ENCODE measurements around the gene UBA5. TPM values are rescaled to one million over a fixed set of nuclear protein-coding genes. Genes with fewer than 3 reads are reported as not detected.

The UBA5 gene
- total RNA-seq, 1 experiment from 2014 or later = 44.0 TPM

DNA sequence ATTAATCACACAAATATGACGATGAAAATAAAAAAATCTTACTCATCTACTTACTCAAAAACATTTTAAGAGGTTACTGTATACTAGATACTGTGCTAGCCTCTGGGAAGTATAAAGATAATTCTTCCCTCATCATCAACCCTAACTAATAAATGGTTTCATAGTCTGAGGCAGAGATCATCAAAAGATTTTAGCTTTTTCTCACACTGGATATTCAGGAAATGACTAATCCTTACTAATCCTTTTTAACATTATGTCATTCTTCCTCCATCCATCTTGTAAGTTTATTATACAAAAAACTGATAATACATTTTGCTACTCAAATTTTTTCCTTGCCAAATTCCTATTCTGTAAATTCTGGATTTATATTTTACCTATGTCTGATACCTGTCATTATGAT lies 30.2 kb upstream of the UBA5 start:
- Histone ChIP-seq H3K4me1 (ENCODE audit: control insufficient read depth, insufficient read depth, low read length) (no peaks in the 10 kb centered on the region), H3K27ac (ENCODE audit: low read length) (no peak overlapping the region), H3K36me3 (ENCODE audit: control insufficient read depth, insufficient read depth, low read length) (no peaks in the 10 kb centered on the region; the same call in 1 of the 2 replicates), H3K4me3 (ENCODE audit: low read depth in 2 of 2, low read length in 2 of 2) (no peak overlapping the region), H3K9me3 (ENCODE audit: control insufficient read depth, insufficient read depth, low read depth, low read length) (no peaks in the 10 kb centered on the region), H3K27me3 (ENCODE audit: control insufficient read depth, insufficient read depth, low read length) (no peaks in the 10 kb centered on the region)
- no TSS peak for BruUV-seq (replicated peaks)
- in situ Hi-C loops (cut with HindIII; ENCODE audit: low pct_unique_long_range_greater_than_20kb, low sequenced_read_pairs) = no loop called here
- CTCF ChIA-PET = no interaction called here
- no peak for TF ChIP-seq TCF7L2 (IDR thresholded peaks at IDR 0.05; ENCODE audit: low read depth, low read length)
- TF ChIP-seq, protein P1, sequence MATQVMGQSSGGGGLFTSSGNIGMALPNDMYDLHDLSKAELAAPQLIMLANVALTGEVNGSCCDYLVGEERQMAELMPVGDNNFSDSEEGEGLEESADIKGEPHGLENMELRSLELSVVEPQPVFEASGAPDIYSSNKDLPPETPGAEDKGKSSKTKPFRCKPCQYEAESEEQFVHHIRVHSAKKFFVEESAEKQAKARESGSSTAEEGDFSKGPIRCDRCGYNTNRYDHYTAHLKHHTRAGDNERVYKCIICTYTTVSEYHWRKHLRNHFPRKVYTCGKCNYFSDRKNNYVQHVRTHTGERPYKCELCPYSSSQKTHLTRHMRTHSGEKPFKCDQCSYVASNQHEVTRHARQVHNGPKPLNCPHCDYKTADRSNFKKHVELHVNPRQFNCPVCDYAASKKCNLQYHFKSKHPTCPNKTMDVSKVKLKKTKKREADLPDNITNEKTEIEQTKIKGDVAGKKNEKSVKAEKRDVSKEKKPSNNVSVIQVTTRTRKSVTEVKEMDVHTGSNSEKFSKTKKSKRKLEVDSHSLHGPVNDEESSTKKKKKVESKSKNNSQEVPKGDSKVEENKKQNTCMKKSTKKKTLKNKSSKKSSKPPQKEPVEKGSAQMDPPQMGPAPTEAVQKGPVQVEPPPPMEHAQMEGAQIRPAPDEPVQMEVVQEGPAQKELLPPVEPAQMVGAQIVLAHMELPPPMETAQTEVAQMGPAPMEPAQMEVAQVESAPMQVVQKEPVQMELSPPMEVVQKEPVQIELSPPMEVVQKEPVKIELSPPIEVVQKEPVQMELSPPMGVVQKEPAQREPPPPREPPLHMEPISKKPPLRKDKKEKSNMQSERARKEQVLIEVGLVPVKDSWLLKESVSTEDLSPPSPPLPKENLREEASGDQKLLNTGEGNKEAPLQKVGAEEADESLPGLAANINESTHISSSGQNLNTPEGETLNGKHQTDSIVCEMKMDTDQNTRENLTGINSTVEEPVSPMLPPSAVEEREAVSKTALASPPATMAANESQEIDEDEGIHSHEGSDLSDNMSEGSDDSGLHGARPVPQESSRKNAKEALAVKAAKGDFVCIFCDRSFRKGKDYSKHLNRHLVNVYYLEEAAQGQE (IDR thresholded peaks at IDR 0.05; ENCODE audit: insufficient read depth in 1 of 2, low read depth in 2 of 2, low read length in 1 of 2) = no peak
- no peak for TF ChIP-seq SIN3A (IDR thresholded peaks at IDR 0.05; ENCODE audit: borderline replicate concordance, insufficient read depth, low read depth, low read length)
- TF ChIP-seq, protein P2, sequence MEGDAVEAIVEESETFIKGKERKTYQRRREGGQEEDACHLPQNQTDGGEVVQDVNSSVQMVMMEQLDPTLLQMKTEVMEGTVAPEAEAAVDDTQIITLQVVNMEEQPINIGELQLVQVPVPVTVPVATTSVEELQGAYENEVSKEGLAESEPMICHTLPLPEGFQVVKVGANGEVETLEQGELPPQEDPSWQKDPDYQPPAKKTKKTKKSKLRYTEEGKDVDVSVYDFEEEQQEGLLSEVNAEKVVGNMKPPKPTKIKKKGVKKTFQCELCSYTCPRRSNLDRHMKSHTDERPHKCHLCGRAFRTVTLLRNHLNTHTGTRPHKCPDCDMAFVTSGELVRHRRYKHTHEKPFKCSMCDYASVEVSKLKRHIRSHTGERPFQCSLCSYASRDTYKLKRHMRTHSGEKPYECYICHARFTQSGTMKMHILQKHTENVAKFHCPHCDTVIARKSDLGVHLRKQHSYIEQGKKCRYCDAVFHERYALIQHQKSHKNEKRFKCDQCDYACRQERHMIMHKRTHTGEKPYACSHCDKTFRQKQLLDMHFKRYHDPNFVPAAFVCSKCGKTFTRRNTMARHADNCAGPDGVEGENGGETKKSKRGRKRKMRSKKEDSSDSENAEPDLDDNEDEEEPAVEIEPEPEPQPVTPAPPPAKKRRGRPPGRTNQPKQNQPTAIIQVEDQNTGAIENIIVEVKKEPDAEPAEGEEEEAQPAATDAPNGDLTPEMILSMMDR (IDR thresholded peaks at IDR 0.05) = no peak
- no peak for TF ChIP-seq POLR2AphosphoS5 (IDR thresholded peaks at IDR 0.05; ENCODE audit: low read depth, low read length)
- POLR2A ChIA-PET = no interaction called here
- no peak for DNase-seq (ENCODE audit: low read depth, low spot score)
- intact Hi-C loops (cut with micrococcal nuclease; ENCODE audit: unreplicated experiment) = no loop called here
- no peak for ATAC-seq

- no peaks in the 10 kb centered on the region for H3K27me3 ChIP-seq (ENCODE audit: control insufficient read depth, insufficient read depth, low read length)
- no peak for TF ChIP-seq TCF7L2 (IDR thresholded peaks at IDR 0.05; ENCODE audit: low read depth, low read length)
- TF ChIP-seq, protein P2 (IDR thresholded peaks at IDR 0.05) = no peak
- DNase-seq (ENCODE audit: low read depth, low spot score) (no peak), ATAC-seq (no peak)
- no peaks in the 10 kb centered on the region for H3K4me1 ChIP-seq (ENCODE audit: control insufficient read depth, insufficient read depth, low read length)
- H3K9me3 ChIP-seq (ENCODE audit: control insufficient read depth, insufficient read depth, low read depth, low read length) = no peaks in the 10 kb centered on the region
- CTCF ChIA-PET = no interaction called here
- H3K4me3 ChIP-seq (ENCODE audit: low read depth in 2 of 2, low read length in 2 of 2) = no peak overlapping the region
- intact Hi-C loops (cut with micrococcal nuclease; ENCODE audit: unreplicated experiment) (no loop called here), in situ Hi-C loops (cut with HindIII; ENCODE audit: low pct_unique_long_range_greater_than_20kb, low sequenced_read_pairs) (no loop called here)
- H3K36me3 ChIP-seq (ENCODE audit: control insufficient read depth, insufficient read depth, low read length) = no peaks in the 10 kb centered on the region; the same call in 1 of the 2 replicates
- no peak overlapping the region for H3K27ac ChIP-seq (ENCODE audit: low read length)
- no TSS peak for BruUV-seq (replicated peaks)
- POLR2A ChIA-PET = no interaction called here
Measured at GRCh38 chr3:132630612-132631011, 29.5 kb upstream of the UBA5 start.

DNA sequence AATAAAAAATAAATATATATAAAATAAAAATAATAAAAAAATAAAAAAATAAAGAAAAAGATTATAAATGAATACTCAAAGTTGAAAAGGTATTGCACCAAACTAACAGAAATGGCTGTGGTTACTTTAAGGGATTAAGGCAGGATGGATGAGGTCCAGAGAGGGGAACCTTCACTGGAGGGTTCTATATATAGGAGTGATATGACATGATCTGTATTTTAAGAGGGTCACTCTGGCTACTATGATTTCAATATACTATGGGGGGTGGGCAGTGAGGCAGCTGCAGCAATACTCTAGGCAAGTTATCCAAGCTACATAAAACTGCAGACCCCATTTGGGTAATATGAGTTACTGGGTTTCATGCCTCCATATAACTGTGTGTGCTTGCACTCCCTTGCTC lies 25.1 kb upstream of the UBA5 start:
- no peak for DNase-seq (ENCODE audit: low read depth, low spot score)
- POLR2A ChIA-PET = no interaction called here
- CTCF ChIA-PET = no interaction called here
- no peak for ATAC-seq
- no peak for TF ChIP-seq POLR2AphosphoS5 (IDR thresholded peaks at IDR 0.05; ENCODE audit: low read depth, low read length)
- TF ChIP-seq SIN3A (IDR thresholded peaks at IDR 0.05; ENCODE audit: borderline replicate concordance, insufficient read depth, low read depth, low read length) = no peak
- TF ChIP-seq, protein P1 (IDR thresholded peaks at IDR 0.05; ENCODE audit: insufficient read depth in 1 of 2, low read depth in 2 of 2, low read length in 1 of 2) = no peak
- no peak for TF ChIP-seq TCF7L2 (IDR thresholded peaks at IDR 0.05; ENCODE audit: low read depth, low read length)
- intact Hi-C loops (cut with micrococcal nuclease; ENCODE audit: unreplicated experiment) = no loop called here
- Histone ChIP-seq H3K27ac (ENCODE audit: low read length) (no peak overlapping the region), H3K9me3 (ENCODE audit: control insufficient read depth, insufficient read depth, low read depth, low read length) (no peaks in the 10 kb centered on the region), H3K4me3 (ENCODE audit: low read depth in 2 of 2, low read length in 2 of 2) (no peak overlapping the region), H3K4me1 (ENCODE audit: control insufficient read depth, insufficient read depth, low read length) (no peaks in the 10 kb centered on the region), H3K36me3 (ENCODE audit: control insufficient read depth, insufficient read depth, low read length) (no peaks in the 10 kb centered on the region; the same call in 1 of the 2 replicates), H3K27me3 (ENCODE audit: control insufficient read depth, insufficient read depth, low read length) (no peaks in the 10 kb centered on the region)
- in situ Hi-C loops (cut with HindIII; ENCODE audit: low pct_unique_long_range_greater_than_20kb, low sequenced_read_pairs) = no loop called here
- no TSS peak for BruUV-seq (replicated peaks)
